Activated CD4-positive, alpha-beta T cell treated with anti-CD3 and anti-CD28 coated beads for 48 hours (primary cell): ENCODE results near the gene CEP135.

Source experiments
- DNase-seq: peaks from one replicate; pipeline ENCODE4 v3.0.0-alpha.2; 2020

CEP135 gene

GRCh38 chr4:56080384-56080783 lies 131.6 kb downstream of the CEP135 start:
- DNase-seq = no peak

DNA sequence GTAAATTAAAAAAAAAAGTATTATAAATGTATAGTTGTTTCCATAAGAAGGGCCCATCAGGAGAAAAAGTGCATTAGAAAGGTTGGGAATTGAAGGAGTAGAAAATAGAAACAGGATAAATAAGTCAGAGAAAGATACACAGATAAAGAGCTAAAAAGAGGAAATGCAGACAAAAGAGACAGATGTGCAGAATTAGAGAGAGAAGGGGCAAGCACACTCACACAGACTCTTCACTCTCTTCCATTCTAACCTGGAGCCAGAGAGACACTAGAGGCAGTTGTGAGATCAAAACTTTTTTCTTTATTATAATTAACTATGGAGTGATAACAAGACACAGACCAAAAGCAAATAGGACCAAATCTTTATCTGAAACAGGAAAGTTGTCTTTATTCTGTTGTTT lies 134.1 kb downstream of the CEP135 start:
- DNase-seq = no peak
